HCT116 (cell line): ENCODE data around the gene CST11. TPM values are rescaled to one million over a fixed set of nuclear protein-coding genes. Genes with fewer than 3 reads are reported as not detected.

Source experiments
- ATAC-seq: fragments of 200-7000 bp; cut with Tn5 transposase; 2 replicates; pipeline ENCODE4 v1.9.1; 2020; ENCODE audit warnings: mild to moderate bottlenecking, moderate library complexity
- BruUV-seq: library from RNA; stranded (reverse); fragments of 400-500 nt; replicated peaks from 2 replicates; lab custom pipeline; 2021; lab: Mats Ljungman, UMichigan
- CTCF ChIA-PET: fragments of 300-600 bp; sonication (Branson Sonifier 250); formaldehyde crosslinking; loops from one replicate; lab custom pipeline; 2021; ENCODE audit warnings: antibody characterized with exemption; lab: Charles Lee
- POLR2A ChIA-PET: fragments of 300-600, 350-600 bp; sonication (Branson Sonifier 250); formaldehyde crosslinking; loops from one replicate; lab custom pipeline; 2021; ENCODE audit warnings: antibody characterized with exemption; lab: Charles Lee
- RAD21 ChIA-PET, 2 experiments: fragments of 300-600 bp; sonication (Branson Sonifier 250); formaldehyde crosslinking; loops; one replicate each; lab custom pipeline; 2023; ENCODE audit warnings: low total read pairs in 2 of 2; ENCODE audit not compliant: uncharacterized antibody in 2 of 2, unreplicated experiment in 2 of 2, low non-redundant PET in 1 of 2; lab: Charles Lee
- DNase-seq: peaks from one replicate; pipeline ENCODE4 v3.0.0-alpha.2; 2010; ENCODE audit warnings: low read depth, low spot score
- H2AFZ ChIP-seq: fragments of 200-600 bp; shearing (Covaris generic), sonication (generic); 2 replicates; pipeline ENCODE4 v1.6.1; 2017; ENCODE audit warnings: low read depth, mixed run types, mixed read lengths, antibody characterized with exemption, low read length; ENCODE audit not compliant: poor library complexity, severe bottlenecking
- H3K27ac ChIP-seq: 2 replicates; pipeline ENCODE4 v1.5.1; 2012; ENCODE audit warnings: low read depth, low read length
- H3K27me3 ChIP-seq: fragments of 200-600 bp; sonication (generic); 2 replicates; pipeline ENCODE4 v1.6.1; 2016; ENCODE audit warnings: mixed run types, low read length, mixed read lengths; ENCODE audit not compliant: insufficient read depth
- H3K36me3 ChIP-seq, 2 experiments: fragments of 200-500 bp in 1 of 2; fragments of 200-600 bp in 1 of 2; sonication (Bioruptor generic) in 1 of 2; sonication (generic) in 1 of 2; 2 replicates each; pipeline versions ENCODE4 v1.5.1 to v1.6.1; 2014 to 2016; ENCODE audit warnings: low read length in 2 of 2, inconsistent platforms in 1 of 2, mixed read lengths in 1 of 2, mixed run types in 1 of 2; ENCODE audit not compliant: insufficient read depth in 2 of 2, control insufficient read depth in 1 of 2
- H3K4me1 ChIP-seq, 2 experiments: fragments of 200-600 bp in 1 of 2; sonication (generic) in 1 of 2; 2 replicates each; pipeline versions ENCODE4 v1.5.1 to v1.6.1; 2012 to 2017; ENCODE audit warnings: low read length in 2 of 2, inconsistent platforms in 1 of 2, mild to moderate bottlenecking in 1 of 2, mixed read lengths in 1 of 2, mixed run types in 1 of 2, moderate library complexity in 1 of 2; ENCODE audit not compliant: insufficient read depth in 2 of 2, control insufficient read depth in 1 of 2
- H3K4me2 ChIP-seq: fragments of 200-600 bp; sonication (generic); 2 replicates; pipeline ENCODE4 v1.6.1; 2017; ENCODE audit warnings: mixed run types, low read length, mixed read lengths
- H3K4me3 ChIP-seq, 2 experiments: fragments of 200-600 bp in 1 of 2; sonication (generic) in 1 of 2; replicated peaks in 1 of 2; 2 replicates each; pipeline ENCODE4 v1.5.1; 2011 to 2016; ENCODE audit warnings: low read length in 2 of 2, control low read depth in 1 of 2, low read depth in 1 of 2, mild to moderate bottlenecking in 1 of 2, mixed read lengths in 1 of 2, mixed run types in 1 of 2
- H3K79me2 ChIP-seq: fragments of 200-600 bp; sonication (generic); 2 replicates; pipeline ENCODE4 v1.6.1; 2017; ENCODE audit warnings: mild to moderate bottlenecking, mixed run types, low read length, moderate library complexity, mixed read lengths; ENCODE audit not compliant: insufficient read depth
- H3K9ac ChIP-seq: fragments of 200-600 bp; sonication (generic); 2 replicates; pipeline ENCODE4 v1.6.1; 2016; ENCODE audit warnings: low read length, mixed read lengths
- H3K9me2 ChIP-seq: fragments of 200-600 bp; sonication (generic), shearing (Covaris generic); 2 replicates; pipeline ENCODE4 v1.6.1; 2017; ENCODE audit warnings: mixed run types, mild to moderate bottlenecking, moderate library complexity; ENCODE audit not compliant: insufficient read depth
- H3K9me3 ChIP-seq, 2 experiments: fragments of 200-500 bp in 1 of 2; fragments of 200-600 bp in 1 of 2; sonication (Bioruptor generic) in 1 of 2; sonication (generic) in 1 of 2; 2 replicates each; pipeline ENCODE4 v1.6.1; 2014 to 2017; ENCODE audit warnings: low read length in 2 of 2, mixed read lengths in 2 of 2, inconsistent platforms in 1 of 2, low read depth in 1 of 2, mild to moderate bottlenecking in 1 of 2, mixed run types in 1 of 2, moderate library complexity in 1 of 2; ENCODE audit not compliant: control insufficient read depth in 1 of 2, insufficient read depth in 1 of 2
- H4K20me1 ChIP-seq: fragments of 200-600 bp; sonication (generic), shearing (Covaris generic); 2 replicates; pipeline ENCODE4 v1.6.1; 2017; ENCODE audit warnings: mixed run types, mild to moderate bottlenecking, moderate library complexity; ENCODE audit not compliant: insufficient read depth
- CBX3 ChIP-seq: IDR thresholded peaks from 2 replicates; pipeline ENCODE4 v1.6.1; 2012; ENCODE audit warnings: low read depth
- CTCF ChIP-seq, 3 experiments: fragments of 200-600 bp in 1 of 3; sonication (generic) in 1 of 3; IDR thresholded peaks in 2 of 3; conservative IDR thresholded peaks in 1 of 3; 2 replicates each; pipeline ENCODE4 v1.5.1; 2012 to 2017; ENCODE audit warnings: low read depth in 2 of 3, low read length in 2 of 3, antibody characterized with exemption in 1 of 3, borderline replicate concordance in 1 of 3, control low read depth in 1 of 3, mild to moderate bottlenecking in 1 of 3, mixed read lengths in 1 of 3, mixed run types in 1 of 3, moderate library complexity in 1 of 3; ENCODE audit not compliant: insufficient read depth in 1 of 3
- EGR1 ChIP-seq: IDR thresholded peaks from 2 replicates; pipeline ENCODE4 v1.6.1; 2012; ENCODE audit warnings: low read depth
- FOSL1 ChIP-seq: IDR thresholded peaks from 2 replicates; pipeline ENCODE4 v1.6.1; 2012; ENCODE audit warnings: low read depth
- JUND ChIP-seq: IDR thresholded peaks from 2 replicates; pipeline ENCODE4 v1.6.1; 2012
- MAX ChIP-seq: IDR thresholded peaks from 2 replicates; pipeline ENCODE4 v1.6.1; 2012
- POLR2A ChIP-seq: IDR thresholded peaks from 2 replicates; pipeline ENCODE4 v1.7.0; 2011; ENCODE audit warnings: borderline replicate concordance; ENCODE audit not compliant: insufficient read depth, insufficient read length; ENCODE audit errors: extremely low read depth
- POLR2AphosphoS5 ChIP-seq: IDR thresholded peaks from 2 replicates; pipeline ENCODE4 v1.6.1; 2011; ENCODE audit warnings: mild to moderate bottlenecking, low read depth, low read length, moderate library complexity
- REST ChIP-seq: IDR thresholded peaks from 2 replicates; pipeline ENCODE4 v1.6.1; 2012; ENCODE audit warnings: low read depth
- SIN3A ChIP-seq: IDR thresholded peaks from 2 replicates; pipeline ENCODE4 v1.6.1; 2012; ENCODE audit warnings: low read depth
- SP1 ChIP-seq: IDR thresholded peaks from 2 replicates; pipeline ENCODE4 v1.6.1; 2012; ENCODE audit warnings: low read depth
- SRF ChIP-seq: IDR thresholded peaks from 2 replicates; pipeline ENCODE4 v1.6.1; 2012; ENCODE audit warnings: low read depth
- TCF7L2 ChIP-seq: IDR thresholded peaks from 2 replicates; pipeline ENCODE4 v1.7.0; 2011; ENCODE audit warnings: borderline replicate concordance, inconsistent platforms; ENCODE audit not compliant: insufficient read depth, insufficient read length; ENCODE audit errors: extremely low read depth
- ZBTB33 ChIP-seq: IDR thresholded peaks from 2 replicates; pipeline ENCODE4 v1.6.1; 2011; ENCODE audit warnings: mild to moderate bottlenecking, low read length, moderate library complexity; ENCODE audit not compliant: insufficient replicate concordance; ENCODE audit errors: extremely low read depth
- ZFX ChIP-seq: fragments of 450-650 bp; IDR thresholded peaks from 2 replicates; pipeline ENCODE4 v1.6.1; 2017
- intact Hi-C: fragments of 100-400 bp; cut with micrococcal nuclease; formaldehyde crosslinking; loops from 2 replicates; pipeline ENCODE4 v1.10.0; 2022
- total RNA-seq: library from RNA; stranded (reverse); gene quantifications from one replicate; pipeline ENCODE4 v1.2.1, GENCODE V29; 2021; ENCODE audit not compliant: unreplicated experiment

The CST11 gene
- total RNA-seq, 1 experiment from 2014 or later = not detected

DNA sequence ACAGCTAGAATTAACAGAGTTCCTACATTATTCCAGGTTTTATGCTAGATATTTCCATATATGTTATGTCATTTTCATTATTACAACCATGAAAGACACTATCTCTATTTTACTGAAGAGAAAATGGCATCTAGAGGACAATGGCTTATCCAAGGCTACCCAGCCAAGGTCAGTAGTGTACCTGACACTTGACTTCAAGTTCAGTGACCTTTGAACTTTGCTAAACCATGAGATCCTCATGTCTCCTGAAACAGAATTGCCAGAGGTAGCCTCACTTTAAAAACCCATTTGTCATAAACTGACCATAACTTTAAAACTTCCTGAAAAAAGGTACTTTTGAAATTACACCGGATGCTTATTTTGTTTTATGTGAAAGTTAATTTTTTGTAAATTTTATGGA lies 45.8 kb downstream of the CST11 start:
- DNase-seq = no peak
- no peak for ATAC-seq
- H3K27me3 ChIP-seq = no peaks in the 10 kb centered on the region
- TF ChIP-seq MAX (no peak), SP1 (no peak), ZFX (no peak), ZBTB33 (no peak), TCF7L2 (no peak), FOSL1 (no peak), CBX3 (no peak), POLR2A (no peak), SRF (no peak), JUND (no peak), CTCF (IDR thresholded peaks at IDR 0.05 in 2 of 3, conservative IDR thresholded peaks at IDR 0.05 in 1 of 3; ENCODE audit: borderline replicate concordance in 1 of 3, insufficient read depth in 1 of 3, low read depth in 2 of 3, low read length in 2 of 3) (no peak), REST (no peak), SIN3A (no peak), EGR1 (no peak), POLR2AphosphoS5 (no peak)
- no peak overlapping the region for H2AFZ ChIP-seq
- BruUV-seq = no TSS peak
- CTCF ChIA-PET = no interaction called here
- RAD21 ChIA-PET = no interaction called here
- intact Hi-C loops = no loop called here
- H3K9me3 ChIP-seq = no peaks in the 10 kb centered on the region
- peaks cover 69% of the 10 kb centered on the region for H3K79me2 ChIP-seq
- H3K4me1 ChIP-seq = no peaks in the 10 kb centered on the region
- H3K9ac ChIP-seq = no peak overlapping the region
- no peak overlapping the region for H3K4me3 ChIP-seq
- H3K27ac ChIP-seq = no peak overlapping the region
- no peaks in the 10 kb centered on the region for H3K9me2 ChIP-seq
- H4K20me1 ChIP-seq = peaks cover 5% of the 10 kb centered on the region; the same call in 1 of the 2 replicates
- POLR2A ChIA-PET = no interaction called here
- H3K4me2 ChIP-seq = no peak overlapping the region
- no peaks in the 10 kb centered on the region; a peak in 2 of 4 replicates for H3K36me3 ChIP-seq
